Forelimb muscle (tissue), 1 donor: ENCODE measurements around the gene SMIM13. TPM values are rescaled to one million over a fixed set of nuclear protein-coding genes. Genes with fewer than 3 reads are reported as not detected.
A peak's percentile ranks its signal among the peaks of the same experiment; 100 is the strongest.

Source experiments
- DNase-seq: peaks from one replicate; pipeline ENCODE4 v3.0.0-alpha.2; 2013; ENCODE audit warnings: low read depth
- polyA plus RNA-seq: library from polyadenylated mRNA; unstranded; fragments of 120-200 nt; gene quantifications from one replicate; pipeline ENCODE4 v1.2.1, GENCODE V29; 2013; ENCODE audit not compliant: insufficient read length

SMIM13 gene
- 8.9 TPM for polyA plus RNA-seq

DNA sequence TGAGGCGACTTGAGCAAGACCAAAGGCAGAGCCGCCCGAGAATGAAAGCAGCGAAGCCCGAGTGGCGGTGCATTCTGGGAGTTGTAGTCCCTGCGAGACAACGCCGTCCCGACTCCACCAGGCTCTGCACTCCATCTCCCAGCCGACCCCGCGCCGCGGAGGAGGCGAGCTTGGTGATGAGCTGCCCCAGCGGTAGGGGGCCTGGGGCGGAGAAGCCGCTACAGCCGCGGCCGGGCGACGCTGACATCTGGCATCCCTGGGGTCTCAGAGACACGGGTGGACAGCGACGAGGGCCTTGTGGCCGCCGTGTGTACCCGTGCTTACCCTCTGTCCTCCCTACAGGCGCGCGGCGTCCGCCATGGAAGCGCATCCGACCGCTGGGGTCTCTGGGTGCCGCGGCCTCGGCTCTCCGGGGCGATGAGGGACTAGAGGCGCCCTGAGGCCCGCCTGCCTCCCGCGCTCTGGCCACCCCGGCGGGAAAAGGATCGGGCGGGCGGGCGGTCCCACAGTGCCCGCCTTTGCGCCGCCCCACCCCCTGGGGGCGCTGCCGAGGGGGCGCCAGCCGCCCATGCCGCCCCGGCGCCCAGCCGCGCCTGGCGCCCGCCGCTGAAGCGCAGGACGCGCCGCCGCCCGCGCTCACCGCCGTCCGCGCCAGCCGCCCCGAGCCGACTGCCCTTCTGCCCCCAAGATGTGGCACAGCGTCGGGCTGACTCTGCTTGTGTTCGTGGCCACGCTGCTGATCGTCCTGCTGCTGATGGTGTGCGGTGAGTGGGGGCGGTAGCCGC, at the start of gene SMIM13:
SMIM13 (plus strand) TSS at position 209 of the 785 bp plus-strand sequence; CDS start at position 689, 480 bp downstream.
- peak; percentile 98 for DNase-seq

DNA sequence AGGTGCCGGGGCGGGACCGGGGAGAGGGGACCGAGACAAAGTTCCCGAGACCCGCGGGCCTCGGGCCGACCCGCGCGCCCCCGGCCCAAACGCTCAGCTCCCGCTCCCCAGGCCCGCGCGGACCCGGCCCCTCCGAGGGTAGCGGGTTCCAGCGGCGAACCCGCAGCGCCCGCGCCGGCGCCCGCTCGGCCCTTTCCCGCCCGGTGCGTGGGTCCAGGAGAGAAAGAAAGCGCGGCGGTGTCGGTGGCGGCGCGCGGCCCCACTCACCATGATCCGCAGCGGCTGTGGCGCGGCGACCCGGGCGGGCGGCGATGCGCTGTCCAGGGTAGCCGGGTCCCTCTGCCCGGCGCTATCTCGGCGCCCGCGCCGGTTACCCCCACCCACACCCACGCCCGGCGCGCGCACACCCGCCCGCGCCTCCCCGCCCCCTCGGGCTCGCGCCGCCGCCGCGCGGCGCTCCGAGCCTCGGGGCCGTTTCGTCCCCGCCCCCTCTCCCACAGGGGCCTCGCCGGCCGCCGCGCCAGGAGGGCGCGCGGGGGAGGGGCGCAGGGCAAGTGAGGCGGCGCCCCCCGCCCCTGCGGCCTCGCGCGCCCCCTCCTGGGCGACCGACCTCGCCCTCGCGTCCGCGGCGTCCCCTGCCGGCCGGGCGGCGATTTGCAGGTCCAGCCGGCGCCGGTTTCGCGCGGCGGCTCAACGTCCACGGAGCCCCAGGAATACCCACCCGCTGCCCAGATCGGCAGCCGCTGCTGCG, 49.5 kb upstream of the SMIM13 start, which contains the start of gene ELOVL2:
ELOVL2 (minus strand) TSS at position 345 of the 751 bp plus-strand sequence; CDS start at position 270, 75 bp downstream.
- no peak for DNase-seq

DNA sequence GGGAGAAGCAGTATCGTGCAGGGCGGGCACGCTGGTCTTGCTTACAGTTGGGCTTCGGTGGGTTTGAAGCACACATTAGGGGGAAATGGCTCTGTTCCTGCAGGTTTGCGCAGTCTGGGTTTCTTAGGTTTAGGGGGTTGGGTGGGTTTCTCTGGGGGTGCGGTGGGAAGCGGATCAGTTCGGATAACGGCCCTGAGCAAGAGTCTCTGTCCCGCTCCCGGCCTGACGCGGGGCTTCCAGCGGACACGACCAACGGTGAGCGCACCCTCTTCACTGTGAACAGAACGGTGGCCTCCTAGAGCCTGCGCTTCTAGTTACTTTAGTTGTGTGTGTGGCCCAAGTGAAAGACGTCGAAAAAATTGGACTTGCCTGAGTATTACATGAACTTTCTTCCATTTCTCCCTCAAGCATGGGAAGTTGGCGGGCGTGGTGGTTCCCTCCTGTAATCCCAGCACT, 48.9 kb upstream of the SMIM13 start:
- no peak for DNase-seq

DNA sequence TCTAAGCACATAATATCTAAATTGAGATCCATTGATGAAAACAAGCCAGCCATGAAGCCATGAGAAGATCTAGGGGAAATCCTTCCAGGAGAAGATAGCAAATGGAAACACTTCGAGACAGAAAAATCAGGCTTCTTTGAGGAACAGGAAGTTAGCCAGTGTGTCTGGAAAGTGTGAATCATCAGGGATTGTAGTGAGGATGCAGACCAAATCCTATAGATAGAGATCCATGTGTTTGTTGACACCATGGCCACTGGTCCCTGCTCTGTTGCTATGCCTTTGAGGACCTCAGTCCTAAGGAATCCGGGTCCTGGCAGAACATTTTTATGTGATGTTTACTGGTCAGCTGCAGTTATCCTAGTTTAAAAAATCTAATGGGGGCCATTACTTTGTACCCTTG, 42.9 kb upstream of the SMIM13 start:
- DNase-seq: no peak

DNA sequence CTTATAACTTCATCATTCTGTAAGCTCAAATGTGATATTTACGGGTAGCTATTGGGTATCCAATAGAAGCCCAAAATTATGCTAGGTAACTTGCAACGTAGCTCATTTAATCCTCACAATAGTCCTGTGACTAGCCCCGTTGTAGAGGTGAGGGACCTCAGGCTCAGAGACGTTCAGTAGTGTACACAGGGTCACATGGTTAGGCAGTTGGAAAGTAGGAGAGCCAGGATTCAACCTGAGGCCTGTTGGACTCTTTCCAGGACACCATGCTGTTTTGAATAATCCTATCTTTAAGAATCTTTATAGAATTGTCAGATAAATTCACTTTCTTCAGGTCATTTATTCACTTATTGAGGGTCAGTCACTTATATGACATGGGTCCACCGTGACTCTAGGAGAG, 40.3 kb upstream of the SMIM13 start:
- DNase-seq: no peak

DNA sequence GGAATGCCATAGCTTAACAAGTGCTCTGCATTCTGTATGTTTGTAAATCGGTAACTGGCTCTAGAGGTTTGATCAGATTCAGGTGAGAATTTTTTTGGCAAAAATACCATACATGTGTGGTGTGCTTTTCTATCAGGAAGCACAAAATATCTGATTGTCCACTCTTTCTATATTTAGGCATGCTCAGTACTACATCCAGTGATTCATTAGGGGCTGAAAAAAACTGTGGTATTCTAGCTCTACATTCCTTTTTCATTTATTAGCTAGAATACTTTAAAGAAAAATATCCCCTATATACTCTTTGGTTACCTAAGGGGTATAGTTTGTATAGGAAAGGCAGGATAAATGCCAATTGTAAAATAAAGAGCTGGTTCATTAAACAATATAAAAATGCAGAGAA, 38.9 kb upstream of the SMIM13 start:
- no peak for DNase-seq

DNA sequence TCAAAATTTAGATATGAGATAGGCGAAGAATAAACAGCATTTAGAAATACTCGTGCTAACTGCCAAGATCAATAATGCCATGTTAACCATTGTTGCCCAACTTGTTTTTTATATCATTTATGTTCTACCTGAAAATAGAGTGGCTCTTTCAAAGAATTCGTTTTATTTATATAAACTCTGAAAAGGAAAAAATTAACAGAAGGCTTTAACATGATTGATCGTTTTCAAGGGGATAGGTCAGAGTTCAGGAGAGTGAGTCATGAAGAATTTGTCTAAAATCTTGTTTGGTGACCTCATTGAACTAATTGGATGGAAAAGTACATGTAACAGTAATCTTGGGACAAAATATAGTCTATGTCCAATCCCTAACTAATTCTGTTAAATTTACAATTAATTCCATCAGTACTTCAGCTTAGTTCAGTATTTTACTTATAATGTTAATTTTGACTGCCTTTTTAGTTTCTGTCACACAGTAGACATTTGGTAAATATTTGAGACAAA, 38.5 kb upstream of the SMIM13 start:
- no peak for DNase-seq

DNA sequence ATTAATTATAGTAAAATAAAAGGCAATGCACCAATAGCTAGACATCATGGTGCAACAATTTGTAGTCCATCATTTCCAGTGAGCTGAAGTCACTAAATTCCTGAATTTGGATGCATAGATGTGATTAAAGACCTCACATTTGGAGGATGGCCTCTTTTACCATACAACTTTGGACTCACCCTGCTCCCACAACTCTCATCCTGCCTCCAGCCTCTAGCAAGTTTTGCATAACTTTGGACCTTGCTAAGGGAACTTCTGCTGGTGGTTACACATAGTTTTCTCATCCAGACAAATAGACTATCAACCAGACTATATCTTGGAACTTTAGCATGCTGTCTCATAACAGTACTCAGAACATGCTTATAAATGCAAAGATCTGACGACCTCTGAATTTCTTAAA, 36.8 kb upstream of the SMIM13 start:
- no peak for DNase-seq

DNA sequence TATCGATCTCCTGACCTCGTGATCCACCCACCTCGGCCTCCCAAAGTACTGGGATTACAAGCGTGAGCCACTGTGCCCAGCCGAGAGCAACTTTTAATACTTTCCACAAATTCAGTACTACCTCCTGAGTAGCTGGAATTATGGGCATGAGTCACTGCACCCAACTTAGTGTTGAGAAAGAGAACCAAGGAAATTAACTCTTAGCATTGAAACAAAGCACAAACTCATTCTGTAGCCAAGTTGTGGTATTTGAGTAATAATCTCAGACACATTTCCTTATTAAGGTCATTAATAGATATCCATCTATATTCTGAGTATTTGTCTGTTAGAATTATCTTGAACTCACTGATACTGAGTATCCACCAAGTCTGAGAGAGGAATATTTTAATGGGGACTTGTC, 35.2 kb upstream of the SMIM13 start:
- DNase-seq: no peak

DNA sequence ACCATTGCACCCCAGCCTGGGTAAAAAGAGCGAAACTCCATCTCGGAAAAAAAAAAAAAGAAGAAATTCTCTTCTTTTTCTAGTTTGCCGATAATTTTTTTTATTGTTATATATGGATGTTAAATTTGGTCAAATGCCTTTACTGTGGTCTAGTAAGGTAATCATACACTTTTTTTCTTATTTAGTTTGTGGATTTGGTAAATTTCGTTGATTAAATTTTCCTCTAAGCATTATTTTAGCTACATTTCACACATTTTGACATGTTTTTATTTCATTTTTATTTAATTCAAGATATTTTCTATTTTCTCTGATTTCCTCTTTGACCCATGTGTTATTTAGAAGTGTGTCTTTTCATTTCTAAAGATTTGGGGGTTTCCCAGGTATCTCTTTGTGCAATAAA, 31.6 kb upstream of the SMIM13 start:
- no peak for DNase-seq

DNA sequence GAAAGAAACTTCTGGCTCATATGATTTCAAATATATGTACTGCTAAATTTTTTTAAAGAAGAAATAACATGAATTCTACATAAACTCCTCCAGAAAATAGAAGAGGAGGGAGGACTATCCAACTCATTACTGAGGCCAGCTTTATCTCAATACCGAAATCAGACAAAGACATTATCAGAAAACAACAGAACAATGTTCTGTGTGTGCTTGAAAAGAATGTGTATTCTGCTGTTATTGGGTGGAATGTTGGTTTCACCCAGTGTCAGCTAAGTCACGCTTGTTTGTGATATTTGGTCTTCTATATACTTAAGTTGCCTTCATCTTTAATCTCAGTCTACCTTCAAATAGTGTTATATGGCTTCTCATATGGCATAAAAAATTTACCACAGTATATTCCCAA, 30.9 kb upstream of the SMIM13 start:
- no peak for DNase-seq

DNA sequence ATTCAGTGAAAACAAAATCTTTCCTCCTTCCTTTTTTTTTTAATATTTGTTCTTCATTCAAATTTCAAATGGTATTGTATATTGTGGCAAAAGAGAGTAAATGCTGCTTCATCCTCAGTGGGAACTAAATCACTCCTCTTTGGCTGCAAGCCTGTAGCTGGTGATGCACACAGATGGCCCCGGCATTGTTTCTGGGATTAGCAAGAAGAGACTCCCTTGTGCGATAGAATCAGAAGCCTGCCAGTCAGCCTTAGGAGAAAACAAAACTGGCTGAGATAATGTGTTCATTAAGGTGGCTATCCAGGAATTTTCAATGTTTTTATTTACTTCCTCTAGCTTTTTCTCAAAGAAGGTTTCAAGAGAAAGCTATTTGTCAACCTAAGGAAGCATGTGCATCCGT, 28.8 kb upstream of the SMIM13 start:
- no peak for DNase-seq

DNA sequence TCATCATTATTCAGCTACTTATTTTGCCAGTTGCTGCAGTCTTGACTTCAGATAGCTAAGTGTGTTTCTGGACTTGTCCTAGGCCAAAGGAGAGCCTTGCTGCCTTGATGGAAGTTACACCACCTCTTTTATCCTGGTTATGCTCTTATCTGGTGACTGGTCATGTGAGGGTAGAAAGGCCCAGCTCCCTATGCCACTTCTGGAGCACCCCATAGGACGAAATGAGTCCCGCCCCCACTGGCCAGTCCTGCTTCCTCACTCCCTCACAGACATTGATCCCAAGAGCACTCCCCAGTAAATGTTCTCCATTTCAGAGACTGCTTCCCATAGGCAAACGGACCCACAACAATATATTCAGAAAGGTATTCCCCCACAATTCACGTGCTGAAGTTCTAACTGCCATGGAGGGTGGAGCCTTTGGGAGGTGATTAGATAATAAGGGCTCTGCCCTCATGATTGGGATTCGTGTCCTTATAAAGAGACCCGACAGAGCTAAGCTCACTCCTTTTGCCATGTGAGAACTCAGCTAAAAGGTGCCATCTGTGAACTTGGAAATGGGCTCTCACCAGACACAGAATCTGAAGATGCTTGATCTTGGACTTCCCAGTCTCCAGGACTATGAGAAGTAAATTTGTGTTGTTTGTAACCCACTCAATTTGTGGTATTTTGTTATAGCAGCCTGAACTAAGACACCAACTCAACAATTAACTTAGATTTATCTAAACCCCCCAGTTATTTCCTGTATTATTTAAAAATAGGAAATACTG, 28.0 kb upstream of the SMIM13 start:
- no peak for DNase-seq

DNA sequence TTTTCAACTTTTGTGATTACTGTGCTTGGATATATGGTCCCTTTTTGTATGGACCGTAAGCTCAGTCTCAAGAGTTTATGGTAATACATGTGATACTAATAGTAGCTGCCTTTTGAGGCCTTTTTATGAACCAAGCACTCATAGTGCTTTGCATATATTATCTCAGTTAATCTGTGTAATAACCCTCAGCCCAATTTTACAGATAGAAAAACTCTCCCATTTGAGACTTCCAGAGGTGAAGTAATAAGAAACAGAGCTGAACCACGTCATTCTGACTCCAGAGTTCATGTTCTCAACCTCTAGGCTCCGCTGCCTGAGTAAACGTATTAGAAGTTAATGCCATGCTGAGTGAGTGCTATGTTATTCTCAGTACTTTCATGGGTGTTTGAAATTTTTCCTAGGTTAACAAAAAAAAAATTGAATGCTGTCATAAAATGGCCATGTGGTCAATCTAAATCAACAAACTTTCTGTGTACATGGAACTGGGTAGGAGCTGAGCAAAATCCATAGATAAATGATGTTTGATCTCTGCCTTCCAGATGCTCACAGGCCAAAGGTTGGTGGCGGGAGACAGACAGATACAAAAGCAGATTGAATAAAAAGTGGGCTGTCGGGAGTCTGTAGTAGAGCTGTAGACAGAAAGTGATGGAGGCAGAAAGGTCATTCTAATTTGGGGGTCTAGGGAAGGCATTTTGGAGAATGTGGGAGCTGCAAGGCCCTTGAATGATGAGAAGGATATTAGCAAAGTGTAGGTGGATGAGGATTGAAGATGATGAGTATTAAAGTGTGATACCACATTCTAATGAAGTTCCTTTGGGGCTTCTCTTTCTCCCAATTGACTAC, 26.9 kb upstream of the SMIM13 start:
- no peak for DNase-seq

DNA sequence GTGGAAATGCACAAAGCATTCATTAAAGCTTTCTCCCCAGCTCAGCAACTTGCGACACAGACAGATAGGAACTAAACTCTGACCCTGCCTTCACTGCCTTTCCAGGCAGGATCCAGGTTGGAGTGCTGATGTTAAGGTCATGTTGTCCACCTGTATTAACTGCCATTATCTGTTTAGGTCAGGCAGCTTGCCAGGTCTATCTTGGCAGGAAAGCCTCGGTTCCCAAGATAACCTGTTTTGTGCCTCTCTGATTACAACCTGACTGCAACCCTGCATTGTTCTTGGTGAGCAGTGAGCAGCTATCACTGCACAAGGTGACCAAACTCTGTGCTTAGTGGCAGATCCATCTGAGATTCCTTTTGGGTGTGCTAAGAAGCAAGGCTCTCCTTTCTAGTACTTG, 26.3 kb upstream of the SMIM13 start:
- no peak for DNase-seq

DNA sequence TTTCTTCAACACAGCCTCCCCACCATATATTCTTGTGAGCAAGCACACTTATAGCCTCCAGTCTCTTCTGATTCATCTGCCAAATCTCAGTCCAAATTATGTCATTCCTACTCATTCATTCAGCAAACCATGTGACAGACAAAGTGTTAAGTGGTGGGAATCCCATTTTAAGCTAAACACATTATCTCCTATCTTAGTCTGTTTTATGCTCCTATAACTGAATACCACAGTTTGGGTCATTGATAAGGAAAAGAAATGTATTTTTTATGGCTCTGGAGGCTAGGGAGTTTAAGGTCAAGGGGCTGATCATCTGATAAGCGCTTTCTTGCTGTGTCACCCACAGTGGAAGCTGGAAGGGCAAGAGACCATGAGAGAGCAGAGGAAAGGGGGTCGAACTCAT, 23.9 kb upstream of the SMIM13 start:
- no peak for DNase-seq

DNA sequence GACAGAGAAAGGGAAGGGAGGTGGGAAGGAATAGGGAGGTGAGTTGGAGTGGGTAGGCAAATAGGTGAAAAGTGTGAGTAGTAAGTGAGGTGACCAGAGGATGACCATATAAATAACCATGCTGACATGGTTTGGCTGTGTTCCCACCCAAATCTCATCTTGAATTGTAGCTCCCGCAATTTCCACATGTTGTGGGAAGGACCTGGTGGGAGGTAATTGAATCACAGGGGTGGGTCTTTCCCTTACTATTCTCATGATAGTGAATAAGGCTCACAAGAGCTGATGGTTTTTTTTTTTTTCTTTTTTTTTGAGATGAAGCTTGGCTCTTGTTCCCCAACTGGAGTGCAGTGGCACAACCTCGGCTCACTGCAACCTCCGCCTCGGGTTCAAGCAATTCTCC, 21.5 kb upstream of the SMIM13 start:
- DNase-seq: no peak

DNA sequence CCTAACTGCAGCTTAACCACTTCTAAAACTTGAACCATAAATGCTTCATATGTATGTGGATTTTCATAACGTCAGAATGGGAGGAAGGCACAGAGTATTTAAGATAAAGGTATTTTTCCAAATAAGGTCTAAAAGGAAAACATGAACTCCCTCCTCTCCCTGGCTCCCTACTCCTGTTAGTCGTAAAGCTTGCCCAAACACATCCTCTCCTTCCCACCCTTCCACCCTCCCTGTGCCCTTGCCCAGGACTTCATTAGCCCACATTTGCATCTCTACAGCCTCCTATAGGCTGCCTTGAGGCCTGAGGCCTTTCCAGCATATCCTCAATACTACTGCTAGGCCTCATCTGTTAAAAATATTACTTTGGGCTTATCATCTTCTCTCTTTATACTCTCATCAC, 17.1 kb upstream of the SMIM13 start:
- no peak for DNase-seq

DNA sequence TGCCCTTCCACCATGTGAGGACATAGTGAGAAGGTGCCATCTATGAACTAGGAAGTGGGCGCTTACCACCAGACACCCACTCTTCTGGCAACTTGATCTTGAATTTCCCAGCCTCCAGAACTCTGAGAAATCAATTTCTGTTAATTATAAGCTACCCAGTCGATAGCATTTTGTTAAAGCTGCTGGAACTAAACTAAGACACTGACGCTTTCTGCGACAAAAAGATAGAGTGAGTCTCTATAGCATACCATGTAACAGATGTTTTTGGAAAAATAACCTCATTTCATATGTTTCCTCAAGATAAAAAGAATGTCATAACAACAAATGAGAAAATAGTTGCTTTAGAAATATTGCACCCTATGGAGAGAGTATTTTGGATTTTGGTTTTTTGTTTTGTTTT, 15.4 kb upstream of the SMIM13 start:
- DNase-seq: no peak

DNA sequence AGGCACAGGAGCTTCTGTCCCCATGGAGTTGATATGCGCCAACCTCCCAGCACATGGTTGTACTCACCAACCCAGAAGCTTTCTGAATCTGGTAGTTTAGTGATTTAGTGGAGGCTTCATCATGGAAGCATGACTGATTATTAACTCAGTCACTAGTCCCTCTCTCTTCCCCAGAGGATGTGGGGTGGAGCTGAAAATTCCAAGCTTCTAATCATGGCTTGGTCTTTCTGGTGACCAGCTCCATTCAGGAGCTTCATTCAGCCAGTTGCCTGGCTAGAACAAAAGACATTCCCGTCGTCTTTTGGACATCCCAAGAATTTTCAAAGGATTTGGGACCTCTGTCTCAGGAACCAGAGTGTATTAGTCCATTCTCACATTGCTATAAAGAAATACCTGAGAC, 13.3 kb upstream of the SMIM13 start:
- DNase-seq: no peak

DNA sequence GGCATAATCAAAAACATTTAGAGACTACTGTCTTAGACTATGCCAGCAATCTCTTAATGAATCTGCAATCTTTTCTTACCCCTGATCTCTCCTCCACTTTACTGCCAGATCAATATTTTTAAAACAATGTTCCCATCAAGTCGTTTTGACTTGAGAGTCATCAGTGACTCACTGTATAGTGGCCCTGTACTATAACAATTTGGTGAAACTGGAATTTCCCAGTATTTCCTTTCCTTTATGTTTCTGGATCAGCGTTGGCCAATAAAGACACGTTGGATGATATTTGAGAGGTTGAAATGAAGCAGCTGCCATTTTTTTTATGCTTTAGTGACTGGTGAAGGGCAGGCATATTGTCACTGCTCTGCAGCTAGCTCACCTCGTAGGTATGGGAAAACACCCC, 10.1 kb upstream of the SMIM13 start:
- no peak for DNase-seq
